Measurements from ENCODE around the gene CNTNAP2.

CNTNAP2 gene

GRCh38 chr7:146831875-146832274 is 715.3 kb downstream of the CNTNAP2 start:
- TF ChIP-seq CTCF (IDR thresholded peaks at IDR 0.05; ENCODE audit: insufficient read depth, low read length, poor library complexity, severe bottlenecking) = no peak
- no peak for TF ChIP-seq EZH2phosphoT487 (conservative IDR thresholded peaks at IDR 0.05; ENCODE audit: low read length)
- Histone ChIP-seq H3K27me3 (ENCODE audit: low read length) (no peaks in the 10 kb centered on the region), H3K9me2 (replicated peaks; ENCODE audit: insufficient read depth, low read length) (no peaks in the 10 kb centered on the region), H3F3A (ENCODE audit: insufficient read depth) (no peaks in the 10 kb centered on the region), H2AFZ (ENCODE audit: low read depth, low read length, severe bottlenecking) (no peak overlapping the region), H3K4me3 (ENCODE audit: insufficient read depth, low read length, poor library complexity, severe bottlenecking) (no peak overlapping the region), H3K27ac (ENCODE audit: low read depth, low read length) (no peak overlapping the region), H4K20me1 (ENCODE audit: low read depth, low read length) (no peaks in the 10 kb centered on the region), H3K4me2 (ENCODE audit: low read depth, low read length, poor library complexity, severe bottlenecking) (no peak overlapping the region), H3K36me3 (ENCODE audit: low read length) (no peaks in the 10 kb centered on the region), H3K9ac (ENCODE audit: low read length) (no peak overlapping the region), H3K79me2 (ENCODE audit: insufficient read depth, low read length) (no peaks in the 10 kb centered on the region), H3K9me3 (ENCODE audit: insufficient read depth, low read length) (no peaks in the 10 kb centered on the region)

- Histone ChIP-seq H3F3A (ENCODE audit: insufficient read depth) (no peaks in the 10 kb centered on the region), H3K27ac (ENCODE audit: low read depth, low read length) (no peak overlapping the region), H2AFZ (ENCODE audit: low read depth, low read length, severe bottlenecking) (no peak overlapping the region), H3K4me3 (ENCODE audit: insufficient read depth, low read length, poor library complexity, severe bottlenecking) (no peak overlapping the region), H3K4me2 (ENCODE audit: low read depth, low read length, poor library complexity, severe bottlenecking) (no peak overlapping the region), H3K79me2 (ENCODE audit: insufficient read depth, low read length) (no peaks in the 10 kb centered on the region), H4K20me1 (ENCODE audit: low read depth, low read length) (no peaks in the 10 kb centered on the region), H3K9ac (ENCODE audit: low read length) (no peak overlapping the region), H3K9me2 (replicated peaks; ENCODE audit: insufficient read depth, low read length) (no peaks in the 10 kb centered on the region), H3K9me3 (ENCODE audit: insufficient read depth, low read length) (no peaks in the 10 kb centered on the region), H3K27me3 (ENCODE audit: low read length) (no peaks in the 10 kb centered on the region), H3K36me3 (ENCODE audit: low read length) (no peaks in the 10 kb centered on the region)
- no peak for TF ChIP-seq CTCF (IDR thresholded peaks at IDR 0.05; ENCODE audit: insufficient read depth, low read length, poor library complexity, severe bottlenecking)
Observed at GRCh38 chr7:146844405-146844804, 727.8 kb downstream of the CNTNAP2 start.

GRCh38 chr7:146858690-146859089 is 742.1 kb downstream of the CNTNAP2 start:
- no peak overlapping the region for H3K4me3 ChIP-seq (ENCODE audit: insufficient read depth, low read length, poor library complexity, severe bottlenecking)
- TF ChIP-seq EZH2phosphoT487 (conservative IDR thresholded peaks at IDR 0.05; ENCODE audit: low read length) (no peak), CTCF (IDR thresholded peaks at IDR 0.05; ENCODE audit: insufficient read depth, low read length, poor library complexity, severe bottlenecking) (no peak)
- H3K27ac ChIP-seq (ENCODE audit: low read depth, low read length) = no peak overlapping the region
- no peak overlapping the region for H2AFZ ChIP-seq (ENCODE audit: low read depth, low read length, severe bottlenecking)
- H3K79me2 ChIP-seq (ENCODE audit: insufficient read depth, low read length) = no peaks in the 10 kb centered on the region
- H3K9me2 ChIP-seq (replicated peaks; ENCODE audit: insufficient read depth, low read length) = no peaks in the 10 kb centered on the region
- no peak overlapping the region for H3K4me2 ChIP-seq (ENCODE audit: low read depth, low read length, poor library complexity, severe bottlenecking)
- H3K27me3 ChIP-seq (ENCODE audit: low read length) = no peaks in the 10 kb centered on the region
- no peaks in the 10 kb centered on the region for H3K36me3 ChIP-seq (ENCODE audit: low read length)
- no peak overlapping the region for H3K9ac ChIP-seq (ENCODE audit: low read length)
- H3F3A ChIP-seq (ENCODE audit: insufficient read depth) = no peaks in the 10 kb centered on the region
- no peaks in the 10 kb centered on the region for H3K9me3 ChIP-seq (ENCODE audit: insufficient read depth, low read length)
- H4K20me1 ChIP-seq (ENCODE audit: low read depth, low read length) = no peaks in the 10 kb centered on the region

GRCh38 chr7:146861701-146862100 is 745.1 kb downstream of the CNTNAP2 start:
- H3K4me2 ChIP-seq (ENCODE audit: low read depth, low read length, poor library complexity, severe bottlenecking) = no peak overlapping the region
- no peaks in the 10 kb centered on the region for H3K9me3 ChIP-seq (ENCODE audit: insufficient read depth, low read length)
- no peak overlapping the region for H2AFZ ChIP-seq (ENCODE audit: low read depth, low read length, severe bottlenecking)
- H3K9ac ChIP-seq (ENCODE audit: low read length) = no peak overlapping the region
- TF ChIP-seq EZH2phosphoT487 (conservative IDR thresholded peaks at IDR 0.05; ENCODE audit: low read length) (no peak), CTCF (IDR thresholded peaks at IDR 0.05; ENCODE audit: insufficient read depth, low read length, poor library complexity, severe bottlenecking) (no peak)
- H3F3A ChIP-seq (ENCODE audit: insufficient read depth) = no peaks in the 10 kb centered on the region
- no peaks in the 10 kb centered on the region for H3K9me2 ChIP-seq (replicated peaks; ENCODE audit: insufficient read depth, low read length)
- H4K20me1 ChIP-seq (ENCODE audit: low read depth, low read length) = no peaks in the 10 kb centered on the region
- H3K27ac ChIP-seq (ENCODE audit: low read depth, low read length) = no peak overlapping the region
- no peaks in the 10 kb centered on the region for H3K36me3 ChIP-seq (ENCODE audit: low read length)
- H3K4me3 ChIP-seq (ENCODE audit: insufficient read depth, low read length, poor library complexity, severe bottlenecking) = no peak overlapping the region
- H3K27me3 ChIP-seq (ENCODE audit: low read length) = no peaks in the 10 kb centered on the region
- no peaks in the 10 kb centered on the region for H3K79me2 ChIP-seq (ENCODE audit: insufficient read depth, low read length)
